ENCODE measurements around the gene RAB33A. TPM values are rescaled to one million over a fixed set of nuclear protein-coding genes. Genes with fewer than 3 reads are reported as not detected.

Gene RAB33A
- total RNA-seq, 1 donor from 2014 or later: 18.5 TPM

DNA sequence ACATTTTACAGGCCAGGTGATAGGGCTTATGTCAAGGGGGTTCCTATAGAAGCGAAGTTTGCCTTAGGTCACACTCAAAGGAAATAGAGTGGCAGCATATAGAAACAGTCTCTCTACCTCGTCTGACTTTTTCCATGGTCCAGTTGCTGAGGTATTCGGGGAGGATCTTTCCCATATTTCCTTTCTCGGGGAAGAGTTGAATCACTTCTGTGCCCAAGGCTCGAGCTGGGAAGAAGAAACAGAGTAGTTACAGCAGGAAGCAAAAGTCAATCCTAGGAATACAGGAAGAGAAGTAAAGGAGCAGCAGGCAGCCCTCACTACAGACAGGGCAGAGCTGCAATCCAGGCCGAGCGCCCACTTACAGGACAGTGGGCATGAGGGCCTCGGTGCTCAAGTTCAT is 34.8 kb upstream of the RAB33A start:
- no peaks in the 10 kb centered on the region for H3K9me3 Mint-ChIP-seq
- TF ChIP-seq, protein P1, sequence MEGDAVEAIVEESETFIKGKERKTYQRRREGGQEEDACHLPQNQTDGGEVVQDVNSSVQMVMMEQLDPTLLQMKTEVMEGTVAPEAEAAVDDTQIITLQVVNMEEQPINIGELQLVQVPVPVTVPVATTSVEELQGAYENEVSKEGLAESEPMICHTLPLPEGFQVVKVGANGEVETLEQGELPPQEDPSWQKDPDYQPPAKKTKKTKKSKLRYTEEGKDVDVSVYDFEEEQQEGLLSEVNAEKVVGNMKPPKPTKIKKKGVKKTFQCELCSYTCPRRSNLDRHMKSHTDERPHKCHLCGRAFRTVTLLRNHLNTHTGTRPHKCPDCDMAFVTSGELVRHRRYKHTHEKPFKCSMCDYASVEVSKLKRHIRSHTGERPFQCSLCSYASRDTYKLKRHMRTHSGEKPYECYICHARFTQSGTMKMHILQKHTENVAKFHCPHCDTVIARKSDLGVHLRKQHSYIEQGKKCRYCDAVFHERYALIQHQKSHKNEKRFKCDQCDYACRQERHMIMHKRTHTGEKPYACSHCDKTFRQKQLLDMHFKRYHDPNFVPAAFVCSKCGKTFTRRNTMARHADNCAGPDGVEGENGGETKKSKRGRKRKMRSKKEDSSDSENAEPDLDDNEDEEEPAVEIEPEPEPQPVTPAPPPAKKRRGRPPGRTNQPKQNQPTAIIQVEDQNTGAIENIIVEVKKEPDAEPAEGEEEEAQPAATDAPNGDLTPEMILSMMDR (conservative IDR thresholded peaks at IDR 0.05): no peak

DNA sequence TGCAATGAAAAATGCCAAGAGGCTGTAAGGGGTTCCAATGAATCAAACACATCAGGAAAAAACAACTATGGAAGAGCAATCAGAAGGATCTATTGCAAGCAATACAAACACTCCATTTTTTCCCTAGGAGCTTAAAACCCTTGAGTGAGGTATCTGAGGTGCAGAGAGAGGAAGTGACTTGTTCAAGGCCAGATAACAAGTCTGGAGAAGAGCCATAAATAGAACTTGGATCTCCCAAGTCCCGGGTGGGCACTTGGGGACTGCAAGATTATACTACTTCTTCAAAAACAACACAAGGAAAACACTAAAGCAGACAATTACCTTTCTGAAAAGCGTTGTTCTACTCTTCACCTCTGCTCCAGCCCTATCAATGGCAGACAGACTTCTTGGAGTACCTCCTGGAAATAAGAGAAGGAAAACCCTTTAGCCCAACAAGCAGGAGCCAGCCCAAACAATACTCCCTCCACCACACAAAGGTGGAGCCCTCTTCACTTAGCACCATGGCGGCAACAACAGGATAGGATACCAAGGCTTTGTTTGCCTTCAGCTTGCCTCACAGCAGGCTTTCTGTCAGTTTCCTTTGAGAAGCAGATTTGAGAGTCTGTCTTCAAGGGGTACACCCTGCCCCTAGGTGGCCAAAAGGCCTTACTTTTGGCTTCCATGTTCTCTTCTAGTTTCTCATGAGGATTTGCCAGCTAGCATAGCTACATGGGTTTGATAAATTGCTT is 32.1 kb upstream of the RAB33A start:
- peaks cover 25% of the 10 kb centered on the region for H3K36me3 Mint-ChIP-seq (ENCODE audit: low read depth)
- no peaks in the 10 kb centered on the region for H3K9me3 Mint-ChIP-seq
- no peaks in the 10 kb centered on the region for H3K27me3 Mint-ChIP-seq (ENCODE audit: low read depth)
- H3K4me1 Mint-ChIP-seq: no peaks in the 10 kb centered on the region
- peak overlapping the region; percentile 76 for H3K27ac Mint-ChIP-seq (ENCODE audit: unreplicated experiment)
- no peak for DNase-seq (ENCODE audit: low read depth, low spot score)
- TF ChIP-seq, protein P1 (conservative IDR thresholded peaks at IDR 0.05): no peak
- H3K4me3 Mint-ChIP-seq: no peak overlapping the region

More for the DNA sequence above, 34.8 kb upstream of the RAB33A start:
- no peak overlapping the region for H3K27ac Mint-ChIP-seq (ENCODE audit: unreplicated experiment)
- no peaks in the 10 kb centered on the region for H3K4me1 Mint-ChIP-seq
- H3K4me3 Mint-ChIP-seq: no peak overlapping the region
- H3K36me3 Mint-ChIP-seq (ENCODE audit: low read depth): peaks cover 15% of the 10 kb centered on the region
- H3K27me3 Mint-ChIP-seq (ENCODE audit: low read depth): no peaks in the 10 kb centered on the region
- no peak for DNase-seq (ENCODE audit: low read depth, low spot score)

GRCh38 chrX:130144509-130144908 is 27.3 kb upstream of the RAB33A start:
- Mint-ChIP-seq H3K27me3 (ENCODE audit: low read depth) (no peaks in the 10 kb centered on the region), H3K4me1 (no peaks in the 10 kb centered on the region), H3K9me3 (no peaks in the 10 kb centered on the region), H3K27ac (ENCODE audit: unreplicated experiment) (peak overlapping the region; percentile 20), H3K36me3 (ENCODE audit: low read depth) (peaks cover 30% of the 10 kb centered on the region), H3K4me3 (no peak overlapping the region)
- no peak for DNase-seq (ENCODE audit: low read depth, low spot score)
- TF ChIP-seq, protein P1 (conservative IDR thresholded peaks at IDR 0.05): no peak

DNA sequence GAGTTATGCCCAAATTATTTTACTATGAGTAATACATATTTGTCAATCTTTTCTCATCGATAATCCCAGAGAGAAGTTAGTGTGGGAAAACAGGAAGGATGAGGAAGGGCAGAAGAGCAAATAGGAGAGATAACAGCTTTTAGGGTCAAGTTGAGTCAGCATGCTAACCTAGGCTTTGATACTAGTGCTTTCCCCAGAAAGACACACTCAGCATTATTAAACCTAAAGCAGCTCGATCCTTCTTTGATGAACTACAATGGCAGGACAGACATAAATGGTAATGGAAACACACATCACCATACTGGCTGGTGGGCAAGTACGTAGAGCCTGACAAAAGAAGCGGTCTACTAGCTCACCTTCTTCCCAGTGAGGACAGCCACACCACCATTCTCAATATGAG is 26.6 kb upstream of the RAB33A start:
- Mint-ChIP-seq H3K27me3 (ENCODE audit: low read depth) (no peaks in the 10 kb centered on the region), H3K4me1 (no peaks in the 10 kb centered on the region), H3K36me3 (ENCODE audit: low read depth) (peaks cover 31% of the 10 kb centered on the region), H3K27ac (ENCODE audit: unreplicated experiment) (no peak overlapping the region), H3K4me3 (no peak overlapping the region), H3K9me3 (no peaks in the 10 kb centered on the region)
- TF ChIP-seq, protein P1 (conservative IDR thresholded peaks at IDR 0.05): no peak
- no peak for DNase-seq (ENCODE audit: low read depth, low spot score)

GRCh38 chrX:130147631-130148030 is 24.1 kb upstream of the RAB33A start:
- DNase-seq (ENCODE audit: low read depth, low spot score): no peak
- no peak overlapping the region for H3K27ac Mint-ChIP-seq (ENCODE audit: unreplicated experiment)
- no peaks in the 10 kb centered on the region for H3K4me1 Mint-ChIP-seq
- no peaks in the 10 kb centered on the region for H3K27me3 Mint-ChIP-seq (ENCODE audit: low read depth)
- peaks cover 23% of the 10 kb centered on the region for H3K36me3 Mint-ChIP-seq (ENCODE audit: low read depth)
- no peak overlapping the region for H3K4me3 Mint-ChIP-seq
- no peaks in the 10 kb centered on the region for H3K9me3 Mint-ChIP-seq
- TF ChIP-seq, protein P1 (conservative IDR thresholded peaks at IDR 0.05): no peak
